Mucosa of stomach (tissue), 1 donor: ENCODE measurements around the gene KAT6B.

Source experiments
- H3K27me3 ChIP-seq: one replicate; pipeline ENCODE4 v1.7.0; 2013; ENCODE audit warnings: mild to moderate bottlenecking, low read length; ENCODE audit not compliant: control insufficient read depth, insufficient read depth
- H3K36me3 ChIP-seq: one replicate; pipeline ENCODE4 v1.7.0; 2013; ENCODE audit warnings: low read length; ENCODE audit not compliant: control insufficient read depth, insufficient read depth
- H3K4me1 ChIP-seq: one replicate; pipeline ENCODE4 v1.7.0; 2013; ENCODE audit warnings: mild to moderate bottlenecking, low read length; ENCODE audit not compliant: control insufficient read depth, insufficient read depth
- H3K4me3 ChIP-seq: one replicate; pipeline ENCODE4 v1.7.0; 2013; ENCODE audit warnings: low read length
- H3K9ac ChIP-seq: one replicate; pipeline ENCODE4 v1.7.0; 2013; ENCODE audit warnings: mild to moderate bottlenecking, low read length, moderate library complexity
- H3K9me3 ChIP-seq: one replicate; pipeline ENCODE4 v1.7.0; 2013; ENCODE audit warnings: mild to moderate bottlenecking, low read length, moderate library complexity; ENCODE audit not compliant: control insufficient read depth
- donor health status: Pancreatic carcinoma.

KAT6B gene

GRCh38 chr10:74930965-74931364, 104.6 kb downstream of the KAT6B start:
- H3K4me1 ChIP-seq: peaks cover 43% of the 10 kb centered on the region
- H3K27me3 ChIP-seq: no peaks in the 10 kb centered on the region
- H3K4me3 ChIP-seq: no peak overlapping the region
- H3K9me3 ChIP-seq: no peaks in the 10 kb centered on the region
- no peaks in the 10 kb centered on the region for H3K36me3 ChIP-seq
- no peak overlapping the region for H3K9ac ChIP-seq

- Histone ChIP-seq H3K9ac (no peak overlapping the region), H3K27me3 (no peaks in the 10 kb centered on the region), H3K4me3 (no peak overlapping the region), H3K4me1 (peaks cover 35% of the 10 kb centered on the region), H3K36me3 (no peaks in the 10 kb centered on the region), H3K9me3 (no peaks in the 10 kb centered on the region)
Measured at GRCh38 chr10:74932648-74933047, 106.2 kb downstream of the KAT6B start.

GRCh38 chr10:74934100-74934812, 107.9 kb downstream of the KAT6B start:
- Histone ChIP-seq H3K9me3 (no peaks in the 10 kb centered on the region), H3K27me3 (no peaks in the 10 kb centered on the region), H3K36me3 (no peaks in the 10 kb centered on the region), H3K4me1 (peaks cover 28% of the 10 kb centered on the region), H3K9ac (no peak overlapping the region), H3K4me3 (no peak overlapping the region)

- Histone ChIP-seq H3K9me3 (no peaks in the 10 kb centered on the region), H3K4me1 (peaks cover 17% of the 10 kb centered on the region), H3K9ac (no peak overlapping the region), H3K27me3 (no peaks in the 10 kb centered on the region), H3K36me3 (no peaks in the 10 kb centered on the region), H3K4me3 (no peak overlapping the region)
Measured at GRCh38 chr10:74936577-74937265, 110.3 kb downstream of the KAT6B start.

- H3K9me3 ChIP-seq: no peaks in the 10 kb centered on the region
- peaks cover 17% of the 10 kb centered on the region for H3K4me1 ChIP-seq
- no peaks in the 10 kb centered on the region for H3K36me3 ChIP-seq
- H3K9ac ChIP-seq: no peak overlapping the region
- H3K4me3 ChIP-seq: no peak overlapping the region
- no peaks in the 10 kb centered on the region for H3K27me3 ChIP-seq
Measured at GRCh38 chr10:74937266-74937856, 111.0 kb downstream of the KAT6B start.

DNA sequence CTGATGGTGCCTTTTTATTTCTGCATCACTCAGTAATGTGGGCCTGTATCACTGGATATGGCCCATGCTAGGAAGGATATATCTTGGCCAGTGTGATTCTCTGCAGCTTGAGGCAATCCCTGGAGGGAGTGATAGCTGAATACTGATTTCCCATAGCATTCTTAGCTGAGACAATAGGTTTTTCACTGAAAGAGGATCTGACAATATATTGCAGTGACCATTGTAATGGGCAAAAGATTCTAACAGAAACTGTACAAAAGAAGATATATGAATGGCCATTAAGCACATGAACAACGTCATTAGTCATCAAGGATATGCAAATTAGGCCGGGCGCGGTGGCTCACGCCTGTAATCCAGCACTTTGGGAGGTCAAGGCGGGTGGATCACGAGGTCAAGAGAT, 117.8 kb downstream of the KAT6B start:
- no peaks in the 10 kb centered on the region for H3K27me3 ChIP-seq
- no peak overlapping the region for H3K4me3 ChIP-seq
- no peaks in the 10 kb centered on the region for H3K36me3 ChIP-seq
- H3K9me3 ChIP-seq: no peaks in the 10 kb centered on the region
- no peak overlapping the region for H3K9ac ChIP-seq
- H3K4me1 ChIP-seq: peaks cover 11% of the 10 kb centered on the region

GRCh38 chr10:74947781-74948401, 121.5 kb downstream of the KAT6B start:
- H3K4me1 ChIP-seq: peaks cover 13% of the 10 kb centered on the region
- H3K9ac ChIP-seq: no peak overlapping the region
- H3K9me3 ChIP-seq: no peaks in the 10 kb centered on the region
- no peaks in the 10 kb centered on the region for H3K36me3 ChIP-seq
- H3K4me3 ChIP-seq: no peak overlapping the region
- H3K27me3 ChIP-seq: no peaks in the 10 kb centered on the region

- no peaks in the 10 kb centered on the region for H3K27me3 ChIP-seq
- H3K4me1 ChIP-seq: peaks cover 13% of the 10 kb centered on the region
- H3K36me3 ChIP-seq: no peaks in the 10 kb centered on the region
- no peaks in the 10 kb centered on the region for H3K9me3 ChIP-seq
- H3K9ac ChIP-seq: no peak overlapping the region
- H3K4me3 ChIP-seq: no peak overlapping the region
Measured at GRCh38 chr10:74949034-74949832, 122.8 kb downstream of the KAT6B start.

DNA sequence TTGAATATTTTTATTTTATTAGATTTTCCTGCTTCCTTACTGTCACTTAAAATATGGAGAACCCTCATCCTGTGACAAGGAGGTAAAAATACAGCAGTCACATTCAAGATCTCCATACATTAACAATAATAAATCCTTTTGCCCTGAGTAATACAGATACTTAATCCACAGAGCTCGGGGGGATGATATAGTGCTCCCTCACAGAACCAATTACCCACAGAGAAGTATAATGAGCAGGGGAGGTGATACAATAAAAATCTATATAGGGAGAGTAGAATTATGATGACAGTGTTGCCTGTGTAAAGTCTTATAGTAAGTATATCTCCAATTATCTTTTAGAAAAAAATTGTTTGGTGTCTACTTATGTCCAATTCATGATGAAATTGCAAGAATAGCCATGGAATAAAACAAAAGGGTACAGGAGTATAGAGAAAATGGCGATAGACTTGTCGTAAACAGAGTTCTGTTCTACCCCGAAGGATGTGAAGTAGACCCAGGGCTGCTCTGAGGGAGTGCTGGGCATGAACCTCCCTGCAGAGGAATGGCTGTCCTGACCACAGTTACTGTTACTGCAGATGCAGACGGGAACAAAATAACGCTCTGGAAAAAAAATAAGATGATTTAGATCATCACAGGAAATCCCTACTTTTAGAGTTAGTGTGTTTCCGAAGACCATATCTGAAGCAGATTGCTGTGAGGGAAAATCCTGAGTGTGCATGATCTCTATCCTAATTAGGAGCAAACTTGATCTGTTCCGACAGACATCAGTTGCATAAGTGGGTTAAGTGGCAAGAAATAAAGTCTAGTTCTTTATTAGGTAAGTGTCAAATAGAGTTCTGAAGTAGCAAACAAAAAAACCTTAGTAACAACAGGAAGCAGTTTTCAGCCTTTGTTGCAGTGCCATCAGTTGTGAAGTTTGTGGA, 123.7 kb downstream of the KAT6B start:
- Histone ChIP-seq H3K9me3 (no peaks in the 10 kb centered on the region), H3K9ac (no peak overlapping the region), H3K27me3 (no peaks in the 10 kb centered on the region), H3K4me1 (peaks cover 13% of the 10 kb centered on the region), H3K4me3 (no peak overlapping the region), H3K36me3 (no peaks in the 10 kb centered on the region)

- Histone ChIP-seq H3K9ac (no peak overlapping the region), H3K4me3 (no peak overlapping the region)
Measured at GRCh38 chr10:74953214-74953613, 126.8 kb downstream of the KAT6B start.

GRCh38 chr10:74955796-74956195, 129.4 kb downstream of the KAT6B start:
- Histone ChIP-seq H3K4me3 (no peak overlapping the region), H3K9me3 (no peaks in the 10 kb centered on the region), H3K4me1 (no peaks in the 10 kb centered on the region), H3K27me3 (no peaks in the 10 kb centered on the region), H3K36me3 (no peaks in the 10 kb centered on the region), H3K9ac (no peak overlapping the region)

More at GRCh38 chr10:74953214-74953613, 126.8 kb downstream of the KAT6B start:
- Histone ChIP-seq H3K4me1 (peaks cover 7% of the 10 kb centered on the region), H3K9me3 (no peaks in the 10 kb centered on the region), H3K27me3 (no peaks in the 10 kb centered on the region), H3K36me3 (no peaks in the 10 kb centered on the region)
